Hindlimb muscle (tissue), 1 donor: ENCODE measurements around the gene FAM53A. TPM values are rescaled to one million over a fixed set of nuclear protein-coding genes. Genes with fewer than 3 reads are reported as not detected.
A peak's percentile ranks its signal among the peaks of the same experiment; 100 is the strongest.

Experiments
- DNase-seq: peaks from one replicate; pipeline ENCODE4 v3.0.0-alpha.2; 2013
- polyA plus RNA-seq: library from polyadenylated mRNA; unstranded; fragments of 120-200 nt; gene quantifications from one replicate; pipeline ENCODE4 v1.2.1, GENCODE V29; 2013; ENCODE audit not compliant: insufficient read length

Gene FAM53A
- polyA plus RNA-seq, 1 donor, result 2.4 TPM

DNA sequence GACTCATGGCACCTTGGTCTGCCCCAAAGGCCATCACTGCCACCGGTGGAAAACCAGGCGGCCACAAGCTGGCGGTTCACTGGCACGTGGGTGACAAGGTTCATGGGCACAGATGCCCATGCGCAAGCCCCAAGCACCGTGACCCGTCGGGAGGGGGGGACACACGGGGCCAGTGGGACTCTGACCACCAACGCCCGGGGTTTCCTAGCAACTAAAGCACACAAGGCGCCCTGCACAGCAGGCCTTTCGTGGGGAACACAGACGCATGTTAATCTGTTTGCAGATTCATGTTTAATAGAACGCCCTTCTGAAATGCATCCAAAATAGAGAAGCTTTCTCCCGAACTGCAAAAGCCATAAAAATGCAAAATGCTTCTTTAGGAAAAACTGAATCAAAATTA, 43.9 kb downstream of the FAM53A start:
- no peak for DNase-seq

DNA sequence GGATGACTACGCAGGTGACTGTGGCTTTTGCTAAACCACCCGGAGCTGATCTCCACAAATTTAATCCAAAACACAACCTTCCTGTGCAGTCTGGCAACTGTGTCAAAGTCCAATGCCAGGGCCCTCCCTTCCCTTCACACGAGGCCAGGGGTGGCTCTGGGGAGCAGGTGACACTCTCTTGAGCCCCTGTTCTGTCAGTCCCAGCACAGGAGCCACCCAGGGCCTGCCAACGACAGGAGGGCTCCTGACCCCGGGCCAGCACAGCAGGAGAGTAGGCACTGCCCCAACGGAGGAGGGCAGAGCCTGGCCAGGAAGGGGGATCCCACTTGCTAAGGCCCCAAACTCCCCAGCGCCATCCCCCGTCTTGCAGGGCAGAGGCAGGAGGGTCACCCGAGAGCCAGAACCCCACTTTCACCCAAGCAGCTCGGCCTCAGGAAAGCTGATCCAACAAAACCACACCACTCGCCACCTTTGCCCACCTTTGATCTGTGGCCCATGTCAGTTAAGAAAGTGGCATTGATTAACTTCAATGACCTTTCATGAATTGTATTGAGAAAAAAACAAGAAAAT, 44.7 kb downstream of the FAM53A start:
- DNase-seq, result no peak

DNA sequence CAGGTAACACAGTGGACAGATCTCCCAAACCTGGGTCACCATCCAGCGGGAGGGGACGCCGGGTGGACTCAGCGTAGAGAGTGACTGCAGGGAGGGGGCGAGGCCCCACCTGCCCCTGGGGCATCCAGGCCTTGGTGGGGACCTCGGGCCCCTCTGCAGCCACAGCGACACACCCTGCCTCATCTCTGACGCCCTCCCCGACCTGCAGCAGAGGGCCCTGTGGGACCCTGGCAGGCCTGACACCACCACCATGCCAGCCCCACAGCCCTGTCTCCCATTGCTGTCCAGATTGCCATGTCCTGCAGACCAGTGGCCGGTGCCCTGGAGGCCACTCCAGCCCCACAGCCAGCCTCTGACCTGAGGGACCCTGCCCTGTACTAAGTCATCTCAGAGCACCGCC, 45.2 kb downstream of the FAM53A start:
- DNase-seq, result no peak

DNA sequence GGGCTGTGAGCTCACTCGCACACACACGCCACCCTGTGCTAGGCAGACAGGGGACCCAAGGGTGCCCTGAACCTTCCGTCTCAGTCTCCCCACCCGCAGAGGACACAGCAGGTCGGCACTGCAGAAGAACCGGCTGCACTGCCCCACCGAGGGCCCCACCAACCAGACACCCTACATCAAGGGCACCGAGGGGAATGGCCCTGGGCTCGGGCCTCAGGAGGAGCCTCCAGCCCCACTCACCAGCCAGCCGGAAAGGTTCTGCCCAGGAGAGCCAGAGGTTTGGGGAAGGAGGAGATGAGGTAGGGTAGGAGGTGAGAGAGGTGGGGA, 45.9 kb downstream of the FAM53A start:
- DNase-seq, result no peak

DNA sequence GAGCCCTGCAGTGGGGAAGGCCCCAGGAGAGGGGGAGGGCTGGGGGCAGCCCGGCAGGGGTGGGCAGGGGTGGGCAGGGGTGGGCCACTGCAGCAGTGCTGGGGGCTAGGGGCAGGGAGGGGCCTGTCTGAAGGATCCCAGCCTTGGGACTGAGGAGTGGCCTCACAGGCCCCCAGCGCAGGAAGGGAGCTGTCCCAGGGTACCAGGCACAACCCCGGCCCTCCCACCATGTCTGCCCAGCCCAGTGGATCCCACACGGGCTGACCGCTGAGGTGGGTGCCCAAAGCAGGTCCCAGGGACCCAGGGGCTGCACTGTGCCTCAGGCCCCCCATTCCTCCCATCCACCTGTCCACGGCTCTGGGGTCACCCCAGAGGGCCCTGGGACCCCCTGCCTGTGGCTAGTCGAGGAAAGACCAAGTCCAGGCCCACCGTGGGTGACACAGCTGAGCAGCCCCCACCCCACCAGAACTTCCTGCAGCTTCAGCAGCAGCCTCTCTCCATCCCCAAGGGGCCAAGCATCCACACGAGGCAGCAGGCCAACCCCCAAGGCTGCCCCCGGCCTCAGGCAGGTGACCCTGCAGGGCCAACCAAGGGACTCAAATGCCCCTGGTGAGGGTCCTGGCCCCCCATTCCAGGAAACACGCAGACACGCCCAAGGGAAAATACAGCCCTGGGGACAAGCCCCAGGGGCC, 46.4 kb downstream of the FAM53A start:
- DNase-seq, result no peak

DNA sequence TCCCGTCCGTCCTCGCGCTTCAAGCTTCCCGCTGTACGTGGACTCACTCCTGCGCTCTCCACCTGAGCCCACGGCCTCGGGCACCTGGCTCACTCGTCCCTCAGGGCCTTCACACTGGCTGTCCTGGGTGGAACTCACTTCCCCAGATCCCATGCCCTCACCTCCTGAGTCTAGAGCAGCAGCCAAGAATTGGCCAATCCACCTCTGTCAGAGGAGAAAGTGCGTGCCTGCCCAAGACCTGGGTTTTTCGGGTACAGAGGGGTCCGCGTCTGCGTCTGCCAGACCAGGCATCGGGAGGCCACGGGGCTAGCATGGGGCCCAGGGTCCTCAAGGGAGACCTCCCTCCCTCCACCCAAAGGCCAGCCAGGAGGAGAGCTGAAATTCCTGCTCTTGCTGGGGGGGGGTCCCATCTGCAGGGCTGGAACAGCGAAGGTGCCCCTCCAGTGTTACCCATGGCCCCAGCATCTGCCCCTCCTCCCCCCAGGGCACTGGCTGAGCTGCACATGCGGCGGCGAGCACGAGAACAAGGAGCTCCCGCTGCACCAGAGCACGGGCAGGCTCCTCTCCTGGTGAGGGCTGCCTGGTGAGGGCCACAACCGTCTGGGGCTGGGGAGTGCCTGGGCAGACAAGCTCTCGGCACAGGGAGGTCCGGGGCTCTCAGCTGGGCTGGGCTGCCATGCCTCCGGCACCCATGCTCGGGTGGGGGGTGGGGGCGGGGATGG, 47.5 kb downstream of the FAM53A start:
- no peak for DNase-seq

DNA sequence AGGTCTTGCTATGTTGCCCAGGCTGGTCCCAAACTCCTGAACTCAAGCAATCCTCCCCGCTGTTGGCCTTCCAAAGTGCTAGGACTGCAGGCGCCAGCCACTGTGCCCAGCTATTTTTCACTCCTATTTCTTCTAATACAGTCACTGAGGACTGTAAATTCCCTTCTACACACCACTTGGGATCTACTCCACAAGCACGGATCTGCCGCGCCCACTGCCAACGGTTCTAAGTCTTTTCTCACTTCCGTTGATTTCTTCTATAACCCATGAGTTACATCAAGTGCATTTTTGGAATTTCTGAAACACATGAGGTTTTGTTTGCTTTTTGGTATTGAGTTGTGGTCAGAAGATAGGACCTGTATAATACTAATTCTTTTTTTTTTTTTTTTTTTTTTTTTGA, 48.6 kb downstream of the FAM53A start:
- no peak for DNase-seq

DNA sequence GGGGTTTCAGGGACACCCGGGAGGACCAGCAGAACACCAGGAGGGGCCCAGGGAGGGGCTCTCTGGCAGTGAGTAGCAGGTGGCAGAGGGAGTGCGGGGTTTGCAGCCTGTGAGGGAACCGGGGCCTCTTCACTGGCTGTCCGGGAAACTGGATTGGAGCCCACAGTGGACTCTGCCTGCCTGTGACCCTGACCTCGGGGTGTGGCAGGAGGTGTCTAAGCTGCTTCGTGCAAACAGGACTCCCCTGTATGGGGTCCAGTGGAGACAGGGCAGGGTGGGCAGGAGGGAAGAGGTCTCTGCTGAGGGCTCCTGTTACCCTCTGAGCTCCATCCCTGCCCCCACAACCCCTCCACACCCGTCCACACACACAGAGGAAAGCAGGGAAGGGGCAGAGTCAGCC, 50.1 kb downstream of the FAM53A start:
- no peak for DNase-seq

DNA sequence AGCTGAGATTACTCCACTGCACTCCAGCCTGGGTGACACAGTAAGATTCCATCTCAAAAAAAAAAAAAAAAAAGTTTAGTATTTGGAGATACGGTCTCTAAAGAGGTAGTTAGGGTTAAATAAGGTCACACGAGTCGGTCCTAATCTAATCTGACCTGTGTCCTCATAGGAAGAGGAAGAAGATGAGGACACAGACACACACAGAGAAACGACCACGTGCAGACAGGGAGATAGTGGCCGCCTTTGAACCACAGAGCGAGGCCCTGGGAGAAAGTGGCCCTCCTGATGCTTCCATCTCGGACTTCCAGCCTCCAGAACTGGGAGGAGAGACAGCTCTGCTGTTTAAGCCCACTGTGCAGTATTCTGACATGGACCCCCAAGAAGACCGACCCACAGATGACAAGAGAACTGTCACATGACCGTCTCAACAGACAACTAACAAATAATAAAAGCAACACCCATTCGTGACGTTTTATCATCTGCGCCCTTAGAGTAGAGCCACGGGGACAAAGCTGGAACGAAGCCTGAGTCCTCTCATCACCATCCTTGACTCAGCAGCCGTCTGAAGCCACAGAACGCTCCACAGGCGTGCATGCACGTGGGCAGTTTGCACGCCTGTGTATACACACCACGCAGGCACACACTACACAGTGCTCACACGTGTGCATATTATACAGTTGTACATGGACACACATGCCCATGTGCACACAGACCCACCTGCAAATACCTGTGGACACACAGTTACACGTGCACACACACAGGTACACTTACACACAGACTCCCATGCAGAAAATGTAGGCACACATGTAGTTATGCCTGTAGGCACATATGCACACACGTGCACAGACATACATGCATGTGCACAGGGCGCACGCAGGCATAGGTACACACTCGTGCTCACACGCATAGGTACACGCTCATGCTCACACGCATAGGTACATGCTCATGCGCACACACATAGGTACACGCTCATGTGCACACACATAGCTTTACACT, 51.7 kb downstream of the FAM53A start:
- no peak for DNase-seq

DNA sequence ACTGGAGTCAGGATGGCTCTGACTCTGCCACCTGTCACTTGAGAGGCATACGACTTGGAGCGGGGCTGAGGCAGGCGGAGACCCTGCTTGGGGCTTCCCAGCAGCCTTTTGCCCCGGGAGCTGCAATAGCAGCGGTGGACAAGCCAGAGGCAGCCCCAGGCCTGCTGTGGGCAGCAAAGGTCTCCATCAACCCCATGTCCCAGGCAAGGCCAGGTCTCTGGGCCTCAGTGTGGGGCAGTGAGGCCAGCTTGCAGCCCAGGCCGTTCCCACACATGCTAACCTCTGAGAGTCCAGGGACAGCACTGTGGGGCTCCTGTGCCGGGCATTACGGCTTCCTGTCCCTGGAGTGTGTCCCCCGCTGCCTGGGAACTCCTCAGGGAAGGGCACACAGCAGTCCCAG, 53.0 kb downstream of the FAM53A start:
- no peak for DNase-seq

DNA sequence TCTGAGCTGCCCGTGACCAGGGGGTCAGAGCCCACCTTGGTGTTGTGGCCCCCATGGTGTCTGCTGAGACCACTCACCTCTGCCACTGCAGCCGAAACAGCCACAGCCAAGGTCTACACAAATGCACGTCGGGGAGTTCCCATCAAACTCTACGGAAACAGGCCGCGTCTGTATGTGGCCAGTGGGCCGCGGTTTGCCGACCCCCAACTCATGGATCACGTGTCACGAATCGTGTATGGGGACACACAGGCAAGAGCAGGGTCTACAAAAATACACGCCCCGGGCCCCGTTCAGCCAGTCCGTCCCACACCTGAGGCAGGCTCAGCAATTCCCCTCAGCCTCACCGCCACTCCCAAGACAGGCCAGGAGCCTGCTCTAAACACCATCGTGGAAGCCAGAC, 53.8 kb downstream of the FAM53A start:
- no peak for DNase-seq

DNA sequence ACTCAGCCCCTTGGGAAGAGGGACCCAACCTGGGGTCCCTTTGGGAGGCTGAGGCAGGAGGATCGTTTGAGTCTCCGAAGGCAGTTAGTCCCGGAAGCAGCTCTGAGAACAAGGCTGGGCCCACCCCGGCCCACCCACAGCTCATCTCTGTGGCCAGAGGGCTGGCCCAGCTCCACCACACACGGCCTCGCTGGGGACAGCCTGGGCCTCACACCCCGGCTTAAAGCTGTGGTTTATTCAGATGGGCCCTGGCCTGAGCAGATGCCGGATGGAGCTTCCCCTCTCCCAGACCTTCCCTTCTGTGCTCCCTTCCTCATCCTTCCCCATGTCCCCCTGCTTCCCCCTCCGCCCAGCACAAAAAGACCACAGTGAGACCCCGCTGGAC, 54.4 kb downstream of the FAM53A start:
- DNase-seq, result peak; percentile 38

DNA sequence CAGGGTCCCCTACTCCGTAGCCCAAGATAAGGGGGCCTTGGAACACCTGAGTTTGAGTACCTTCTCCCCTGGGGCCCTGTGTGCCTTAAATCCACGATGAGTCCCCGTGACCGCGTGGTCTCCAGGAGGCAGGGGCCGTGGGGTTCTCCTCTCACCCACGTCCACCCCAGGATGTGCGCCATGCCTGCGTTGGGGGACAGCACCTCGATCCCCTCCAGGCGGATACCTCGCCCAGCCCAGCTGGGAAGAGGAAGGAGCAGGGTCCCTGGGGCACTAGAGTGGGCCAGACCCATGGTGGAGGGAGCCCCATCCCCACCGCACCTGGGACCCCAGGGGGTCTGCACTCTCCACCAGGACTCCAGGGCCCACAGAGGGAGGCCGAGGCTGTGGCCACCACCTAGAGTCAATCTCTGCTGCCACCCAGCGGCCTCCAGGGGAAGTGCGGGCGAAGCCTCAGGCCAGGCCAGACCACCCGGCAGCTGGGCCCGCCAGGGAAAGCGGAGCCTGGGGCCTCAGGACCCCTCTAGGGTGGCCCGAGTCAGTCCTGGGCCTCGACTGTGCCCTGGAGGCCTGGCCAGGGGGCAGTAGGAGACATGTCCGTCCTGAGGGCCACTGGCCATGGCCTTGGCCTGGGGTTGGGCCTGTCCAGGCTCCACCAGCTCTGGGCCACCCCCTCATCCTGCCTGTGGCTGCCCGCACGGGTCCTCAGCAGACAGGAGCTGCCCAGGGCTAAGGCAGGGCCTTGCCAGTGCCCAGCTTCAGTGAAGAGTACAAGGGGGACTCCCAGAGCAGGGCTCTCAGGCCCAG, 55.0 kb downstream of the FAM53A start:
- DNase-seq, result peak; percentile 57

DNA sequence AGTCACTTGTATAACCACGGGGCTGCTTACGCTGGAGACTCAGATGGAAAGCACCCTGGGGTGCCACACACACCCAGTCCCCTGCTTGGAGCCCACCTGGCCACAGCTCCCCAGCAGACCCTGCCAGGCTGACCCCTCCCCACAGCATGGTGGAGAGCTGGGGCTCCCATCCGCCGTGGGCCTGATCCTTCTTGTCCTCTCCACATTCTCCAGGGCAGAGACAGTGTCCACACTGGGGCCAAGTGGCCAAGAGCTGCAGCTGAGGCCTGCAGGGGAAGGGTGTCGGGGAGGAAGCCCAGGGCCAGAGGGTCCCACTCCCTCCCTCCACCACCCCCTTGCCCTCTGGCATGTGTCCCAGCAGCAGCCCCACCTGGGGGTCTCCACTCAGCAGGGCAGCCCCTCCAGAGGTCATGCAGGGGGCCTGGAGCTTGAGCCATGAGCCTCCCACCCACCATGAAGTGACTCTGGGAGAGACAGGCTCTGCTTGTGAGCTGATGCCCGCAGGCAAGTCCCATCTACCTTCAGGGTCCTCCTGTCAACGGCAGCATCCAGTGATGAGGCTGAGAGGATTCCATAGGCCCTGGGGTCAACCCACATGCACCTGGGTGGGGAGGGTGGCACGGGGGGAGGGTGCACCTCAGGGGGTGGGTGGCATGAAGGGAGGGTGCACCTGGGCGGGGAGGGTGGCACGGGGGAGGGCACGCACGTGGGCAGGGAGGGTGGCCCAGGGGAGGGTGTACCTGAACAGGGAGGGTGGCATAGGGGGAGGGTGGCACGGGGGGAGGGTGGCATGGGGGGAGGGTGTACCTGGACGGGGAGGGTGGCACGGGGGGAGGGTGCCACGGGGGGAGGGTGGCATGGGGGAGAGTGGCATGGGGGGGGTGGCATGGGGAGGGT, 56.4 kb downstream of the FAM53A start:
- no peak for DNase-seq

DNA sequence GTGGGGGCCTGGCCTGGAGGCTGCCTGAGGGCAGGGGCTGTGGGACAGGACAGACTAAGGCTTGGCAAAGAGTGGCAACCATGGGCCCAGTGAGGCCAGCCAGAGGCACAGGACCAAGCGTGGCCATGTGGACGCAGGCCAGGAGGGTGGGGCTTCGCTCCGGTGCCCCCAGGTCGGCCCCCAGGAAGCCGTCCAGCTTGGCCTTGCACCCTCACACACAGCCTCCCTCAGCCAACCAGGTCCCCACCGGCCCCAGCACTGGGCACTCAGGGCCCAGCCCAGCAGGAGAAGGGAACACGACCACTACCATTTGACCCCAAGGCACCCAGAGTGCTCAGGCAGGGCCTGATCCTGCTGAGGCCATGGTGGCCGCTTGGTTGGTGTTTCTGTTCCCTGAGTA, 57.2 kb downstream of the FAM53A start:
- DNase-seq, result no peak

DNA sequence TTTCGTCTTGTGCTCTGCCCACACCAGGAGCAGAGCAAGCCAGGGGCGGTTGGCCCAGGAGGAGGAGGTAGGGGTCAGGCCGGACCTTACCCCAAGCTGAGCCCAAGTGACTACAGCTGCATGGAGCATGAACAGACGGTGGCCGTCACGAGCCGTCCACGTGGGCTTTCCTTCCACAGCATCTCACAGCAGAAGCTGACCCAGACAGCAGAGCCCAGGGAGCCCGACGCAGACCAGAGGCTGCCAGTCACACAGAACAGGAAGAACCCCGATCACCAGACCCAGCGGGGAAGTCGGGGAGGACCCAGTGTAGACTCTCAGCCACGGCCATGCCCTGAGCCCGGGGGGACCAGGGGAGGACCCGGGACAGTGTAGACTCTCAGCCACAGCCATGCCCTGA, 58.0 kb downstream of the FAM53A start:
- no peak for DNase-seq

DNA sequence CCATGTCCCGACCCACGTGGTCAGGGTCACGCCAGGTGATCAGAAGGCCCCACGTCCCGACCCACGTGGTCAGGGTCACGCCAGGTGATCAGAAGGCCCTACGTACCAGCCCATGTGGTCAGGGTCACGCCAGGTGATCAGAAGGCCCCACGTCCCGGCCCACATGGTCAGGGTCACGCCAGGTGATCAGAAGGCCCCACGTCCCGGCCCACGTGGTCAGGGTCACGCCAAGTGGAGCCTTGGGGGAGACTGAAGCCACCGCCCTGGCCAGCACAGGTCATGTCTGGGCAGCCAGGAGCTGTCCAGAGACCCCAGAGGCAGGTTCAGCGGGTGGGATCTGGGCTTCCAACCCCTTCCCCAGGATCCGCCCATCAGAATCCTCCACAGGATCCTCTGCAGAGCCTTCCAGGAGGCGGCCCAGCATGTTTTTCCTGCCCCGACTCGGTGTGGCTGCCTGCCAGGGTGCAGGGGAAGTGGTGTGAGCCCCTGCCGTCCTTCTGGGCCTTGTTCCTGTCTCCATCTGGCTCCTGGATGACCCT, 58.4 kb downstream of the FAM53A start:
- no peak for DNase-seq

DNA sequence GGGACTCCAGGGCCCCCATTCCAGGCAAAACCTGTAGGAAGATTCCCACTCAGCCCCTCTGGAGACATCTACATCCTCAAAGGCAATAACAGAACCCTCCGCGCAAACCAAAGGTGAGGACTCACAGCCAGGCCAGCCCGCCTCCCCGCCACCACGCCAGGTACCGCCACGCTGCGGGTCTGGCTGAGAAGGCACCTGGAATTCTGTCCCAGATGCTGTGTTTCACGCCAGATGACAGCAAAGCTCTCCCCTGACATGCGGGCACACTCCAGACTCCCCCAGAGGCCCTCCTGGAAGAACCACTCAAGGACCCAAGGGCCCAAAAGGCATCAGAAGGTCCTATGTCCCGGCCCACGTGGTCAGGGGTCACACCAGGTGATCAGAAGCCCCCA, 59.6 kb downstream of the FAM53A start:
- no peak for DNase-seq

DNA sequence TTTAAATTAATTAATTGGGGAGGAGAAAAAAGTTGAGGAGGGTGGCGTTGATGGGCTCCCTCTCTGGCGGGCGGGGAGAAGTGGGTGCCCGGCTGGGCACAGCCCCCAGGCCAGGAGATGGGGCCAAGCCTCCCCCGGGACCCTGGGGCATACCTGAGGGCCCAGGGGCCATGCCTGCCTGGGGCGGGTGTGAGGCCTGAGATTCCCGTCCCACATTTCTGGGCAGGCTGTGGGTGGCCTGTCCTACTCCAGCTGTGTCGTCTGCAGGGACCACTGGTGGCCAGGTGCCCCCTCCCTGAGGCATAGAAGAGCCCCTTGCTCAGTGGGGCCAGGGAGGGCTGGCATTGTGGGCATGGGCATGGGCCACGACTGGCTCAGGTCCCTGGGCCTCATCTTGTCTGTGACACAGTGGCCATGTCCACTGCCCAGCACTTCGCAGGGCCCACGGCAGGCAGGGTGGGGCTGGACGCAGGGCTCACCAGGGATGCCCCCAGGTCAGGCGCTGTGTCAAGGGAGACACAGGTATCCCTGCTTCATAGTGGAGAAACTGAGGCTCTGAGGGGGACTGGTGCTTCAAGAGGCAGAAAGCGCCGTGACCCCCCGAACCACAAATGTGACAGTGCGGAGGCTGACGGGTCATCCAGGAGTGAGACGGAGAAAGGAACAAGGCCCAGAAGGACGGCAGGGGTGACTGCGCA, 60.1 kb downstream of the FAM53A start:
- DNase-seq, result no peak

DNA sequence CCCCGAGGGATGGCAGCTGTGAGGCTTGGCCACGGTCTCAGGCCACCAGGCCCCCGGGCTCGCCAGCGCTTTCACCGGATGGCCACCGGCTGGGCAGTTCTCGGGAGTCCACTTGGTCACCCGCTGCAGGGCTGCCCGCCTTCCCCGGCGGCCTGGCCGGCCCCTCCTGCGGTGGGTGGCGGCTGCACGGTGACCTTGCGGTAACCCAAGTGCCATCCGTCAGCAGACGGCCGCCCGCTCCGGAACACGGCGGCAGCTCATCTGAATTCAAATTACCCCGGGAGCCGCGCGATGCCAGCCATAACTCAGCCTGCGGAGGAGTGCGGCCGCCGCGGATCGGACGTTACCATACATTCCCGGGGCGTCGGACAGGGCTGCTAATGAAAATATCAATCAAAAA, 60.7 kb downstream of the FAM53A start:
- DNase-seq, result no peak
